Measurements from ENCODE around the gene AZU1. TPM values are rescaled to one million over a fixed set of nuclear protein-coding genes. Genes with fewer than 3 reads are reported as not detected.
A peak's percentile ranks its signal among the peaks of the same experiment; 100 is the strongest.

Gene AZU1
- total RNA-seq, 1 experiment from 2014 or later = not detected

GRCh38 chr19:801861-802497, 25.7 kb upstream of the AZU1 start:
- no peaks in the 10 kb centered on the region for H3K9me3 ChIP-seq (ENCODE audit: low read length)
- no peaks in the 10 kb centered on the region for H3K9me2 ChIP-seq (replicated peaks; ENCODE audit: low read length)
- DNase-seq = no peak
- no peak overlapping the region for H3K9ac ChIP-seq (ENCODE audit: low read length)
- intact Hi-C loops (cut with micrococcal nuclease) = no loop called here
- BruUV-seq (replicated peaks) = no TSS peak
- POLR2A ChIA-PET (ENCODE audit: unreplicated experiment) = no interaction called here
- no peak overlapping the region for H3K27ac ChIP-seq (ENCODE audit: low read length)
- H3F3A ChIP-seq (ENCODE audit: low read length, unreplicated experiment) = no peaks in the 10 kb centered on the region
- no peak overlapping the region for H2AFZ ChIP-seq (ENCODE audit: low read length)
- ATAC-seq = no peak
- no peak for TF ChIP-seq EZH2phosphoT487 (IDR thresholded peaks at IDR 0.05; ENCODE audit: borderline replicate concordance, low read length)
- no peak for TF ChIP-seq EZH2 (IDR thresholded peaks at IDR 0.05; ENCODE audit: low read length, unreplicated experiment)
- no peak for TF ChIP-seq CTCF (conservative IDR thresholded peaks at IDR 0.05; ENCODE audit: low read depth, low read length)
- peaks cover 77% of the 10 kb centered on the region for H3K36me3 ChIP-seq (ENCODE audit: low read depth, low read length)
- peaks cover 86% of the 10 kb centered on the region for H4K20me1 ChIP-seq (ENCODE audit: low read length)
- peak overlapping the region; percentile 100; the same call in 1 of the 2 replicates for H3K4me2 ChIP-seq (ENCODE audit: low read length)
- H3K79me2 ChIP-seq (ENCODE audit: low read length) = peaks cover 92% of the 10 kb centered on the region
- CTCF ChIA-PET = no interaction called here
- peaks cover 26% of the 10 kb centered on the region for H3K4me1 ChIP-seq (ENCODE audit: insufficient read depth, low read length)
- peak overlapping the region; percentile 88; the same call in 1 of the 2 replicates for H3K4me3 ChIP-seq (ENCODE audit: low read length)
- no peaks in the 10 kb centered on the region for H3K27me3 ChIP-seq (ENCODE audit: low read length)

DNA sequence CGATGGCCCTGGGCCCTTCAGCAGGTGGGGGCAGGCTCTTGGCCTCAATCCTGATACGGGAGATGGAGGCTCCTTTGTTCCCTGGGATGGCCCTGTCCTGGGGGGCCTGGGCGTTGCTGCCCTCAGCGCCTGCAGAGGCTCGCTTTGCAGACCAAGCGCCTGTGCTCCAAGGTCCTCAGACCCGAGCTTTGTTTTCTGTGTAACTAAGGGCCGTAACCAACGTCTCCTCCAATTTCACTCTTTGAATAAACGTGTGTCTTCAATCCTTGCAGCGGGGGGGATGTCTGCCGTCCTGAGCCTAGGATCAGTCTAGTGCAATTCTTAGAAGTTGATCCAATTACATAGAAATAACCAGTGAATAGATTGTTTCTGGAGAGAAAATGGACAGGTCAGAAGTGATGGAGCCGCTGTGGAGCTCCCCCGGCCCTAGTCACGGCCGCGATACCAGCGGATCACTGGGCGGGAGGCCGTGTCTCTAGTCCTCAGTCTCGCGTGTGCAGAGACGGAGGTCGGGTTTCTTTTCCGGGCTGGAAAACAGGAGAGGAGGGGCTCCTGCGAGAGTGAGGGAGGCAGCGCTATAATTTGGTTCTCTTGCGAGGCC, 25.0 kb upstream of the AZU1 start:
- DNase-seq (no peak), ATAC-seq (no peak)
- H3K9me2 ChIP-seq (replicated peaks; ENCODE audit: low read length) = no peaks in the 10 kb centered on the region
- CTCF ChIA-PET = no interaction called here
- no peak overlapping the region for H3K9ac ChIP-seq (ENCODE audit: low read length)
- H3K9me3 ChIP-seq (ENCODE audit: low read length) = no peaks in the 10 kb centered on the region
- H3K4me2 ChIP-seq (ENCODE audit: low read length) = no peak overlapping the region
- H3K4me3 ChIP-seq (ENCODE audit: low read length) = no peak overlapping the region
- intact Hi-C loops (cut with micrococcal nuclease) = no loop called here
- H3K27ac ChIP-seq (ENCODE audit: low read length) = no peak overlapping the region
- H3K36me3 ChIP-seq (ENCODE audit: low read depth, low read length) = peaks cover 83% of the 10 kb centered on the region
- no peaks in the 10 kb centered on the region for H3F3A ChIP-seq (ENCODE audit: low read length, unreplicated experiment)
- no TSS peak for BruUV-seq (replicated peaks)
- H3K79me2 ChIP-seq (ENCODE audit: low read length) = peaks cover 98% of the 10 kb centered on the region
- peaks cover 26% of the 10 kb centered on the region for H3K4me1 ChIP-seq (ENCODE audit: insufficient read depth, low read length)
- H2AFZ ChIP-seq (ENCODE audit: low read length) = no peak overlapping the region
- H3K27me3 ChIP-seq (ENCODE audit: low read length) = no peaks in the 10 kb centered on the region
- POLR2A ChIA-PET (ENCODE audit: unreplicated experiment) = no interaction called here
- peaks cover 93% of the 10 kb centered on the region for H4K20me1 ChIP-seq (ENCODE audit: low read length)
- TF ChIP-seq CTCF (conservative IDR thresholded peaks at IDR 0.05; ENCODE audit: low read depth, low read length) (no peak), EZH2 (IDR thresholded peaks at IDR 0.05; ENCODE audit: low read length, unreplicated experiment) (no peak), EZH2phosphoT487 (IDR thresholded peaks at IDR 0.05; ENCODE audit: borderline replicate concordance, low read length) (no peak)

- Histone ChIP-seq H3K4me1 (ENCODE audit: insufficient read depth, low read length) (peaks cover 26% of the 10 kb centered on the region), H3K27ac (ENCODE audit: low read length) (no peak overlapping the region), H3K27me3 (ENCODE audit: low read length) (no peaks in the 10 kb centered on the region), H3F3A (ENCODE audit: low read length, unreplicated experiment) (no peaks in the 10 kb centered on the region), H3K4me3 (ENCODE audit: low read length) (no peak overlapping the region), H3K36me3 (ENCODE audit: low read depth, low read length) (peaks cover 87% of the 10 kb centered on the region), H2AFZ (ENCODE audit: low read length) (no peak overlapping the region), H3K79me2 (ENCODE audit: low read length) (peaks cover 100% of the 10 kb centered on the region), H4K20me1 (ENCODE audit: low read length) (peaks cover 95% of the 10 kb centered on the region), H3K9me3 (ENCODE audit: low read length) (no peaks in the 10 kb centered on the region), H3K9ac (ENCODE audit: low read length) (no peak overlapping the region), H3K4me2 (ENCODE audit: low read length) (no peak overlapping the region), H3K9me2 (replicated peaks; ENCODE audit: low read length) (no peaks in the 10 kb centered on the region)
- no peak for ATAC-seq
- POLR2A ChIA-PET (ENCODE audit: unreplicated experiment) = no interaction called here
- BruUV-seq (replicated peaks) = no TSS peak
- no peak for DNase-seq
- CTCF ChIA-PET = no interaction called here
- TF ChIP-seq EZH2 (IDR thresholded peaks at IDR 0.05; ENCODE audit: low read length, unreplicated experiment) (no peak), EZH2phosphoT487 (IDR thresholded peaks at IDR 0.05; ENCODE audit: borderline replicate concordance, low read length) (no peak), CTCF (conservative IDR thresholded peaks at IDR 0.05; ENCODE audit: low read depth, low read length) (no peak)
- intact Hi-C loops (cut with micrococcal nuclease) = no loop called here
Observed at GRCh38 chr19:803099-803561, 24.5 kb upstream of the AZU1 start.
